ENCODE measurements around the gene CLVS2.

Gene CLVS2

GRCh38 chr6:123027408-123027807 is 31.4 kb downstream of the CLVS2 start:
- no peak for DNase-seq

- DNase-seq = no peak
Observed at GRCh38 chr6:123028263-123028662, 32.2 kb downstream of the CLVS2 start.

- no peak for DNase-seq
Observed at GRCh38 chr6:123030282-123030681, 34.2 kb downstream of the CLVS2 start.

GRCh38 chr6:123036648-123037047 is 40.6 kb downstream of the CLVS2 start:
- no peak for DNase-seq

GRCh38 chr6:123039431-123039830 is 43.4 kb downstream of the CLVS2 start:
- no peak for DNase-seq

GRCh38 chr6:123042401-123042800 is 46.4 kb downstream of the CLVS2 start:
- no peak for DNase-seq

- no peak for DNase-seq
Observed at GRCh38 chr6:123044341-123044860, 48.4 kb downstream of the CLVS2 start.

GRCh38 chr6:123053602-123054225 is 57.7 kb downstream of the CLVS2 start:
- DNase-seq = no peak

- DNase-seq = no peak
Observed at GRCh38 chr6:123055256-123055655, 59.2 kb downstream of the CLVS2 start.

- no peak for DNase-seq
Observed at GRCh38 chr6:123062670-123063069, 66.6 kb downstream of the CLVS2 start.

- no peak for DNase-seq
Observed at GRCh38 chr6:123064038-123064437, 68.0 kb downstream of the CLVS2 start.

- no peak for DNase-seq
Observed at GRCh38 chr6:123074616-123075015, 78.6 kb downstream of the CLVS2 start.

GRCh38 chr6:123085403-123085802 is 89.4 kb downstream of the CLVS2 start:
- DNase-seq = no peak

GRCh38 chr6:123089226-123089625 is 93.2 kb downstream of the CLVS2 start:
- no peak for DNase-seq

GRCh38 chr6:123091091-123091895 is 95.3 kb downstream of the CLVS2 start:
- DNase-seq = no peak

- DNase-seq = no peak
Observed at GRCh38 chr6:123091896-123092271, 95.8 kb downstream of the CLVS2 start.

GRCh38 chr6:123094795-123095194 is 98.8 kb downstream of the CLVS2 start:
- no peak for DNase-seq

GRCh38 chr6:123105561-123105960 is 109.5 kb downstream of the CLVS2 start:
- DNase-seq = no peak

GRCh38 chr6:123116370-123116769 is 120.3 kb downstream of the CLVS2 start:
- DNase-seq = no peak

GRCh38 chr6:123117145-123117908 is 121.3 kb downstream of the CLVS2 start:
- no peak for DNase-seq

- no peak for DNase-seq
Observed at GRCh38 chr6:123118811-123119210, 122.8 kb downstream of the CLVS2 start.

Data from activated CD4-positive, alpha-beta T cell treated with anti-CD3 and anti-CD28 coated beads for 1 hour (primary cell).